HCEC 1CT (cell line): Measurements from ENCODE around the gene PAQR4.
A peak's percentile ranks its signal among the peaks of the same experiment; 100 is the strongest.

ENCODE experiments used
- DNase-seq: peaks from one replicate; pipeline ENCODE4 v3.0.0-alpha.2; 2017

The PAQR4 gene

GRCh38 chr16:2966043-2966807, 2.9 kb upstream of the PAQR4 start:
- no peak for DNase-seq

GRCh38 chr16:2966808-2967191, 2.3 kb upstream of the PAQR4 start:
- DNase-seq = no peak

- DNase-seq = no peak
Measured at GRCh38 chr16:2967211-2967631, 1.9 kb upstream of the PAQR4 start.

- no peak for DNase-seq
Measured at GRCh38 chr16:2967721-2968161, 1.4 kb upstream of the PAQR4 start.

GRCh38 chr16:2968368-2968737, 795 bp upstream of the PAQR4 start:
- no peak for DNase-seq

GRCh38 chr16:2969545-2970521, 685 bp downstream of the PAQR4 start:
- DNase-seq = peak; percentile 44

GRCh38 chr16:2970563-2970962, 1.4 kb downstream of the PAQR4 start:
- no peak for DNase-seq

GRCh38 chr16:2971134-2971984, 2.2 kb downstream of the PAQR4 start:
- DNase-seq = no peak

GRCh38 chr16:2971985-2972784, 3.0 kb downstream of the PAQR4 start:
- DNase-seq = no peak

GRCh38 chr16:2973093-2973492, 3.9 kb downstream of the PAQR4 start:
- no peak for DNase-seq

- no peak for DNase-seq
Measured at GRCh38 chr16:2973605-2974318, 4.6 kb downstream of the PAQR4 start.

GRCh38 chr16:2974319-2975056, 5.3 kb downstream of the PAQR4 start:
- DNase-seq = no peak

- DNase-seq = no peak
Measured at GRCh38 chr16:2975161-2975795, 6.1 kb downstream of the PAQR4 start.

GRCh38 chr16:2976201-2976600, 7.1 kb downstream of the PAQR4 start:
- DNase-seq = no peak

- DNase-seq = no peak
Measured at GRCh38 chr16:2976673-2977072, 7.5 kb downstream of the PAQR4 start.

- DNase-seq = no peak
Measured at GRCh38 chr16:2977440-2977839, 8.3 kb downstream of the PAQR4 start.

- no peak for DNase-seq
Measured at GRCh38 chr16:2979669-2980226, 10.6 kb downstream of the PAQR4 start.

GRCh38 chr16:2980227-2981176, 11.4 kb downstream of the PAQR4 start, which contains the start of gene PKMYT1:
PKMYT1 (minus strand) TSS chr16:2980446; CDS start chr16:2979657, 789 bp downstream.
- peak; percentile 83 for DNase-seq
